ENCODE results near the gene NFIB. TPM values are rescaled to one million over a fixed set of nuclear protein-coding genes. Genes with fewer than 3 reads are reported as not detected.

Gene NFIB
- total RNA-seq, 6 experiments from 2014 or later, result 0.69 to 6.2 (median 4.4) TPM

DNA sequence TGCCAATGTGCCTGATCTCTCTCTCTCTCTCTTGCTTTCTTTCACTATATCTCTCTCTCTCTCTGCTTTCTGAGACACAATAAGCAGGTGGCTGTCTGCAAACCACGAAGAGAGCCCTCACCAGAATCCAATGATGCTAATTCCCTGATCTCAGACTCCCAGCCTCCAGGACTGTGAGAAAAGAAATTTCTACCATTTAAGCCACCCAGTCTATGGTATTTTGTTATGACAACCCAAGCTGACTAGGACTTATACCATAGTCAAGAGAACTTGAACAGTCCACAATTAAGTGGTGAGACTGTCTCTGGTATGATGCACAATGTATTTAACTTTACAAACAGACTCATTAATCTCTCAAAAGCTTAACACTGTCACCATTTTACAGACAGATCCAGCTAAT lies 67.0 kb downstream of the NFIB start:
- Mint-ChIP-seq H3K36me3 (ENCODE audit: low read depth) (no peaks in the 10 kb centered on the region), H3K4me3 (no peak overlapping the region), H3K9me3 (no peaks in the 10 kb centered on the region), H3K27me3 (ENCODE audit: insufficient read depth) (peaks cover 2% of the 10 kb centered on the region; the same call in 1 of the 2 replicates), H3K27ac (no peak overlapping the region), H3K4me1 (ENCODE audit: low read depth) (peaks cover 17% of the 10 kb centered on the region)
- no peak for DNase-seq
- TF ChIP-seq, protein P1, sequence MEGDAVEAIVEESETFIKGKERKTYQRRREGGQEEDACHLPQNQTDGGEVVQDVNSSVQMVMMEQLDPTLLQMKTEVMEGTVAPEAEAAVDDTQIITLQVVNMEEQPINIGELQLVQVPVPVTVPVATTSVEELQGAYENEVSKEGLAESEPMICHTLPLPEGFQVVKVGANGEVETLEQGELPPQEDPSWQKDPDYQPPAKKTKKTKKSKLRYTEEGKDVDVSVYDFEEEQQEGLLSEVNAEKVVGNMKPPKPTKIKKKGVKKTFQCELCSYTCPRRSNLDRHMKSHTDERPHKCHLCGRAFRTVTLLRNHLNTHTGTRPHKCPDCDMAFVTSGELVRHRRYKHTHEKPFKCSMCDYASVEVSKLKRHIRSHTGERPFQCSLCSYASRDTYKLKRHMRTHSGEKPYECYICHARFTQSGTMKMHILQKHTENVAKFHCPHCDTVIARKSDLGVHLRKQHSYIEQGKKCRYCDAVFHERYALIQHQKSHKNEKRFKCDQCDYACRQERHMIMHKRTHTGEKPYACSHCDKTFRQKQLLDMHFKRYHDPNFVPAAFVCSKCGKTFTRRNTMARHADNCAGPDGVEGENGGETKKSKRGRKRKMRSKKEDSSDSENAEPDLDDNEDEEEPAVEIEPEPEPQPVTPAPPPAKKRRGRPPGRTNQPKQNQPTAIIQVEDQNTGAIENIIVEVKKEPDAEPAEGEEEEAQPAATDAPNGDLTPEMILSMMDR (IDR thresholded peaks at IDR 0.05), result no peak

DNA sequence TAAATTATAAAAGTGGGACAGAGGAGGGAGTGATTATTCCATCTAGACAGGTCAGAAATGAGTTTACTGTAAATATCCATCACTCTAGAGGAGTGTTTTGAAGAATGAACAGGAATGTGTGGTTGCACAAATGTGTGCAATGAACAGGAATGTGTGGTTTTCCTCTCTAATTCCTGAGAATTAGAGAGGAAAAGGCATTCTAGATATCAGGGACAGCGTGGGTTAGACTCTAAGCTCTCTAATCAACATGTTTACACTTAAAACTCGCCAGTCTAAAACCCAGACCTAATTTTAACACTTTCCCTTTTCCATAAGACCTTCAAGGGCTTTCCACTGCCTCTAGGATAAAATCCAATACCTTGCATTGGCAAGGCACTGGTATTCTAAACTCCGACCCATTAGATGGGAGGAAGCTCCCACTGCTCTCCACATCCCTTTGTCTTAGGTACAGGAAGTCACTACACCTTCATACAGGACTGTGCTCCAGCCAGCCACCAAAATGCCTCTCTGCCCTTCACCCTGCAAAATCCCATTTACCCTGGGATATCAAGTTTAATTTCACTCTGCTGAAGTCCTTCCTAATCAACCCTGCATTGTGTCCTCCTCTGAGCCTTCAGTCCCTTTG lies 67.9 kb downstream of the NFIB start:
- H3K36me3 Mint-ChIP-seq (ENCODE audit: low read depth), result no peaks in the 10 kb centered on the region
- DNase-seq, result no peak
- TF ChIP-seq, protein P1 (IDR thresholded peaks at IDR 0.05), result no peak
- no peaks in the 10 kb centered on the region for H3K9me3 Mint-ChIP-seq
- no peak overlapping the region for H3K4me3 Mint-ChIP-seq
- no peak overlapping the region for H3K27ac Mint-ChIP-seq
- peaks cover 2% of the 10 kb centered on the region; the same call in 1 of the 2 replicates for H3K27me3 Mint-ChIP-seq (ENCODE audit: insufficient read depth)
- peaks cover 7% of the 10 kb centered on the region for H3K4me1 Mint-ChIP-seq (ENCODE audit: low read depth)

DNA sequence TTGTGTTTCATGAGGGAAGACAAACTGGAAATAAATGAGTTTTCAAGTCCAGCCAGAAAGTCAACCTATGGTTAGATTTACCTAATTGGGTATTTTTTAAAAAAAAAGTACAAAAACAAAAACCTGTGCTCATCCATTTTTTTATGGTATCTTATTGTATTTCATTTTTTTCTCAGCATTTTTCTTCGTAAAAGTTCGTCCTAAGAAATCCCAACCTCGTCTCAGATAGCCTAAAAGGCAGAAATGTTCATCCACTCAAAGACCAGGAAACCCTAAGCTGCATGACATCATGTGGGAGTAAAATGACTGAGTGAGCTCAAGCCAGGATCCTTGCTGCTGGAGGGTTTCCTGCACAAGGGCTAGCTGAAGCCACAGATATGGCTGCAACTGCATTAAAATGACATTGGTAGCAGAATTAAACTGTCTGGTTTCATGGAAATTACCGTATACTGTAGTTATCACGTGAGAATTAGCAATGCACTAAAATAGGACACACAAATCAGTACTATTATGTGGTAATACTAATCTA lies 70.4 kb downstream of the NFIB start:
- TF ChIP-seq, protein P1 (IDR thresholded peaks at IDR 0.05), result no peak
- Mint-ChIP-seq H3K36me3 (ENCODE audit: low read depth) (no peaks in the 10 kb centered on the region), H3K27me3 (ENCODE audit: insufficient read depth) (peaks cover 2% of the 10 kb centered on the region; the same call in 1 of the 2 replicates), H3K4me1 (ENCODE audit: low read depth) (peaks cover 10% of the 10 kb centered on the region), H3K4me3 (no peak overlapping the region), H3K27ac (no peak overlapping the region), H3K9me3 (no peaks in the 10 kb centered on the region)
- no peak for DNase-seq

DNA sequence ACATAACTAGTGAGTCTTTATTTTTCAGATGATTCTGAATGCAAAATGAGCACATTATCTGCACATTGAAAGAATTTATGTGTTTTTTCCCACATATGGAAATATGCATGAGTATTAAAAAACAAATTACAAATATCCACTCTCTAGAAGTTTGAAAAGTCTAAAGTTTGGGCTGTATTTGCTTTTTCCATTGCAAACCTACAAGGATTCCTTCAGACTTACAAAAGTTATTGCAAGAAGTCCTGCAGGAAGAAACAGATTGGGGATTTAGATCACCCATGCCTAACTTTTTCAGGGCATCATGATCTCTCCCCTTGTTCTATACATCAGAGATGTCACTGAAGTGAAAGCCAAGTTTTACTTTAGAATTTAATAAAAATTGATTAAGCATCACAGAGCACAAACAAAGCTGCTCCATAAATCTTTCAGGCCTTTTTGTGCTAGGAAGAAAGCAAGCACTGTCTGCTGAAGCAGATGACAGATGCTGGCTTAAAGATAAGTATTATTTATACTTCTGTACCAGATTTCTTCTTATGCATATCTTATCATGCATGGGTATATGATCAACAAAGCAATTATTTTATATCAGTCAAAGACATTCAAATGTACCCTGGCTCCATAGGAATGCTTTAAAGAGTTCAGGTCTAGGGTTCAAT lies 71.7 kb downstream of the NFIB start:
- no peak overlapping the region for H3K4me3 Mint-ChIP-seq
- TF ChIP-seq, protein P1 (IDR thresholded peaks at IDR 0.05), result no peak
- H3K4me1 Mint-ChIP-seq (ENCODE audit: low read depth), result peaks cover 23% of the 10 kb centered on the region
- DNase-seq, result no peak
- H3K36me3 Mint-ChIP-seq (ENCODE audit: low read depth), result no peaks in the 10 kb centered on the region
- H3K27me3 Mint-ChIP-seq (ENCODE audit: insufficient read depth), result peaks cover 4% of the 10 kb centered on the region; the same call in 1 of the 2 replicates
- H3K27ac Mint-ChIP-seq, result no peak overlapping the region
- H3K9me3 Mint-ChIP-seq, result no peaks in the 10 kb centered on the region

DNA sequence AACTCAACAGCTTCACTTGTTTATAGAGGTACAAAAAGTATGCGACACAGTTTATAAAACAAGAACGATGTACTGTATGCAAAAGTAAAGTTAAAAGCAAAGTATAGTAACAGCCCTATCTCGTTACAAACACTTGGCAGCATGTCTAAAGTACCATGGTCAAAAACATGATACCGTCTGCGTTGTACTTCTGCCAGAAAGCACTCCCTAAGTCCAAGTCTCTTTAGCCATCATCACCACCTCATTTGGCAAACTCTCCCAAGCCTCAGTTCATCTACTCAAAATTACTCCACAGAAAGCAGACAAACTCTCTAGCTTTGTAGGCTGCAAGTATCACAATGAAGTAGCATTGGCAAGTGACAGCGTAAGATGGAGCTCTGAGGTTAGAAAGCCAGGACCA lies 73.4 kb downstream of the NFIB start:
- Mint-ChIP-seq H3K36me3 (ENCODE audit: low read depth) (no peaks in the 10 kb centered on the region), H3K27me3 (ENCODE audit: insufficient read depth) (peaks cover 2% of the 10 kb centered on the region; the same call in 1 of the 2 replicates), H3K27ac (no peak overlapping the region)

More for the DNA sequence above, 73.4 kb downstream of the NFIB start:
- no peaks in the 10 kb centered on the region for H3K9me3 Mint-ChIP-seq
- H3K4me3 Mint-ChIP-seq, result no peak overlapping the region
- no peak for DNase-seq
- TF ChIP-seq, protein P1 (IDR thresholded peaks at IDR 0.05), result no peak
- H3K4me1 Mint-ChIP-seq (ENCODE audit: low read depth), result peaks cover 20% of the 10 kb centered on the region

Data from HFFc6 (cell line).